Heart right ventricle (tissue), 16 donors: Measurements from ENCODE around the gene IL1RAPL2. TPM values are rescaled to one million over a fixed set of nuclear protein-coding genes. Genes with fewer than 3 reads are reported as not detected.

Experiments used
- ATAC-seq, 8 donors: fragments of 200-7000 bp; cut with Tn5 transposase; one replicate each; pipeline ENCODE4 v1.9.1; 2020; ENCODE audit warnings: mild to moderate bottlenecking in 8 of 8, moderate library complexity in 8 of 8, moderate number of reproducible peaks in 1 of 8
- DNase-seq, 2 donors: peaks; one replicate each; pipeline ENCODE4 v3.0.0-alpha.2; 2020
- H3K27ac ChIP-seq, 10 donors: fragments of 200-600 bp; sonication (generic) in 2 of 10; one replicate each; pipeline versions ENCODE4 v1.5.0 to v1.8.0; 2020 to 2022; ENCODE audit warnings: mild to moderate bottlenecking in 3 of 10
- H3K27me3 ChIP-seq, 7 donors: fragments of 200-600 bp; one replicate each; pipeline ENCODE4 v1.8.0; 2021 to 2022; ENCODE audit warnings: mild to moderate bottlenecking in 2 of 7
- H3K36me3 ChIP-seq, 9 donors: fragments of 200-600 bp; sonication (generic) in 1 of 9; one replicate each; pipeline versions ENCODE4 v1.5.0 to v1.8.0; 2020 to 2022; ENCODE audit warnings: mild to moderate bottlenecking in 2 of 9
- H3K4me1 ChIP-seq, 9 donors: fragments of 200-600 bp; sonication (generic) in 1 of 9; one replicate each; pipeline versions ENCODE4 v1.5.0 to v1.8.0; 2020 to 2022; ENCODE audit warnings: mild to moderate bottlenecking in 4 of 9
- H3K4me3 ChIP-seq, 10 donors: fragments of 200-600 bp; sonication (generic) in 2 of 10; one replicate each; pipeline versions ENCODE4 v1.5.0 to v1.8.0; 2020 to 2022; ENCODE audit warnings: mild to moderate bottlenecking in 7 of 10, moderate library complexity in 2 of 10
- H3K9me3 ChIP-seq, 11 donors: fragments of 200-600 bp in 10 of 11; sonication (generic) in 2 of 11; one replicate each; pipeline versions ENCODE4 v1.5.0 to v1.8.0; 2013 to 2022; ENCODE audit warnings: mild to moderate bottlenecking in 2 of 11, control low read depth in 1 of 11, moderate library complexity in 1 of 11
- WGBS, 2 donors: extraction: QIAGEN DNeasy Blood & Tissue Kit; methylation state at CpG; one replicate each; pipeline ENCODE4 v1.1.7; 2013; ENCODE audit warnings: inconsistent platforms in 1 of 2; 5-methylcytosine and 5-hydroxymethylcytosine counted together
- intact Hi-C, 10 donors: fragments of 100-400 bp; cut with DNase I; formaldehyde crosslinking; loops; one replicate each; pipeline versions ENCODE4 v1.11.1 to v1.14.2; 2022
- polyA plus RNA-seq, 2 donors: library from polyadenylated mRNA; stranded (reverse); fragments of 200-250 nt; gene quantifications; one replicate each; pipeline ENCODE4 v1.2.3, GENCODE V29; 2013
- total RNA-seq, 10 donors: library from RNA; stranded (reverse); fragmentation: NEBNext Ultra II Directional in 3 of 10; extraction: Animal tissue kit (Norgen Biotek cat#: 25700) in 3 of 10; gene quantifications; one replicate each; pipeline versions ENCODE4 v1.2.1 to v1.2.4, GENCODE V29; 2021 to 2023
- TF ChIP-seq, protein P1 (sequence below), 9 donors: fragments of 200-600 bp; sonication (generic) in 2 of 9; IDR thresholded peaks; one replicate each; pipeline versions ENCODE4 v1.5.0 to v1.8.0; 2021 to 2022; ENCODE audit warnings: antibody characterized with exemption in 9 of 9, mild to moderate bottlenecking in 5 of 9, moderate library complexity in 1 of 9
- donor health status: Arrhythmogenic right ventricular cardiomyopathy.
- donor health status: ischemic (EF 13 %, LVEDD 7.1; RV severe dilation, severe dysfunction).
- donor health status: healthy with polysubstance abuse.
- donor health status: DM: no; HTN: yes; CAD: no.
- donor health status: DM: no; HTN: no; CAD: no.
- donor health status: ischemic (EF 25% LVEDD 6.9; RV normal size, moderate dysfunction).
- donor health status: ischemic (EF 25% LVEDD 5.7; RV mildly dilated, moderate dysfunction).
- donor health status: healthy.
- donor health status: DM: yes; HTN: yes; CAD: no.
- donor health status: Ischemic cardiomyopathy.
- donor health status: ischemic (EF 35%, LVEDD 5.7; RV mildly dilated, moderate dysfunction).
- donor health status: nonischemic (EF 11% LVEDD 7.7; RV severe dilation, severe dysfunction).
- donor health status: DM: yes; HTN: yes; CAD: no.
- donor health status: PGD.
- donor health status: ischemic (EF 29% LVEDD 5.4; RV normal size, mild dysfunction).
- donor health status: nonischemic (EF 23%, LVEDD 6.1; RV moderate dilation, normal function).

The IL1RAPL2 gene
- total and polyA plus RNA-seq, 12 donors = 0.01 TPM; not detected in 11

- Histone ChIP-seq H3K27ac (no peak overlapping the region), H3K36me3 (no peaks in the 10 kb centered on the region), H3K4me3 (no peak overlapping the region), H3K9me3 (no peaks in the 10 kb centered on the region), H3K27me3 (peaks cover 0 to 48% (median 8%) of the 10 kb centered on the region in 7 donors), H3K4me1 (no peaks in the 10 kb centered on the region)
- TF ChIP-seq, protein P1, sequence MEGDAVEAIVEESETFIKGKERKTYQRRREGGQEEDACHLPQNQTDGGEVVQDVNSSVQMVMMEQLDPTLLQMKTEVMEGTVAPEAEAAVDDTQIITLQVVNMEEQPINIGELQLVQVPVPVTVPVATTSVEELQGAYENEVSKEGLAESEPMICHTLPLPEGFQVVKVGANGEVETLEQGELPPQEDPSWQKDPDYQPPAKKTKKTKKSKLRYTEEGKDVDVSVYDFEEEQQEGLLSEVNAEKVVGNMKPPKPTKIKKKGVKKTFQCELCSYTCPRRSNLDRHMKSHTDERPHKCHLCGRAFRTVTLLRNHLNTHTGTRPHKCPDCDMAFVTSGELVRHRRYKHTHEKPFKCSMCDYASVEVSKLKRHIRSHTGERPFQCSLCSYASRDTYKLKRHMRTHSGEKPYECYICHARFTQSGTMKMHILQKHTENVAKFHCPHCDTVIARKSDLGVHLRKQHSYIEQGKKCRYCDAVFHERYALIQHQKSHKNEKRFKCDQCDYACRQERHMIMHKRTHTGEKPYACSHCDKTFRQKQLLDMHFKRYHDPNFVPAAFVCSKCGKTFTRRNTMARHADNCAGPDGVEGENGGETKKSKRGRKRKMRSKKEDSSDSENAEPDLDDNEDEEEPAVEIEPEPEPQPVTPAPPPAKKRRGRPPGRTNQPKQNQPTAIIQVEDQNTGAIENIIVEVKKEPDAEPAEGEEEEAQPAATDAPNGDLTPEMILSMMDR (IDR thresholded peaks at IDR 0.05) = no peak
- DNase-seq (no peak), ATAC-seq (no peak)
- intact Hi-C loops = no loop called here
- WGBS, 2 donors = 88 to 90% methylated on average over 2 of the region's 2 CpGs
These were observed 1250.5 kb downstream of the IL1RAPL2 start for GRCh38 chrX:105816517-105816916.
